Amniotic epithelial cell (primary cell): ENCODE results near the gene SFXN5.
"Not testable (repeated sequence)": the region's sequence is repeated elsewhere in the genome, so short reads cannot be mapped to it uniquely, and the experiment has no call there.

ENCODE experiments used
- DNase-seq: peaks from one replicate; pipeline ENCODE4 v3.0.0-alpha.2; 2010; ENCODE audit warnings: low read depth

SFXN5 gene

DNA sequence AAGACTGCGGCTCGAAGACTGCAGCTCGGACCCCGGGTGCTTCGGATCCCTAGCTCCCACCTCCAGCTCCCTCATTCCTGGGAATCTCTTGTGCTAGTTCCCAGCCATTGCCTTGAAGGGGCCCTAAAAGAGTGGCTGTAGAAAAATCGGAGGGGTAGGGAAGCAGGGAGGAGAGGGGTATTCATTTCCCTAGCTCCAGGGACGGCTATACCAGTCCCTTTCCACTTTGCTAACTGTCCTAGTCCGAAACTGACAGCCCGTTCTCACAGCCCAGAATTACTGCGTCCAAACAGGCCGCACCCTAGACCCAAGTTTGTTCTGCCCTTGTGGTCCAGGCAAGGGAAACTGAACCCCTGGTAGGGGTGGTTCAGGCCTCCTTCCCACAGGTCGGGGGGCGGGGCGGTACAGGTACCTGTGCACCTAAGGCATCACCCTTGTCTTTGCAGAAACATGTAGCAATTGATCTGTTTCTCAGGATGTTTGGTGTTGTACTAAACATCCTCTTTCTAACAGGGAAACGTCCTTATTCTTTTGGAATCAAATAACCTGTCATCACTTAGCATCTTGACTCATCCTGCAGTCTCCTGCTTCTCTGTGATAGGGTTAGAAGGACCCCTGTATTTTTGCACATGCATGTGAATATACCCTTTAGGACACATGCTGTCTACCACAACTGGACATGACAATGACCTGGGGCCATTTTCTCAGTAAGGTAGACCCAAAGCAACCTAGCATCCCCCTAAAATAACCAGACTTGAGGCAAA lies 150.2 kb downstream of the SFXN5 start:
- DNase-seq: no peak

DNA sequence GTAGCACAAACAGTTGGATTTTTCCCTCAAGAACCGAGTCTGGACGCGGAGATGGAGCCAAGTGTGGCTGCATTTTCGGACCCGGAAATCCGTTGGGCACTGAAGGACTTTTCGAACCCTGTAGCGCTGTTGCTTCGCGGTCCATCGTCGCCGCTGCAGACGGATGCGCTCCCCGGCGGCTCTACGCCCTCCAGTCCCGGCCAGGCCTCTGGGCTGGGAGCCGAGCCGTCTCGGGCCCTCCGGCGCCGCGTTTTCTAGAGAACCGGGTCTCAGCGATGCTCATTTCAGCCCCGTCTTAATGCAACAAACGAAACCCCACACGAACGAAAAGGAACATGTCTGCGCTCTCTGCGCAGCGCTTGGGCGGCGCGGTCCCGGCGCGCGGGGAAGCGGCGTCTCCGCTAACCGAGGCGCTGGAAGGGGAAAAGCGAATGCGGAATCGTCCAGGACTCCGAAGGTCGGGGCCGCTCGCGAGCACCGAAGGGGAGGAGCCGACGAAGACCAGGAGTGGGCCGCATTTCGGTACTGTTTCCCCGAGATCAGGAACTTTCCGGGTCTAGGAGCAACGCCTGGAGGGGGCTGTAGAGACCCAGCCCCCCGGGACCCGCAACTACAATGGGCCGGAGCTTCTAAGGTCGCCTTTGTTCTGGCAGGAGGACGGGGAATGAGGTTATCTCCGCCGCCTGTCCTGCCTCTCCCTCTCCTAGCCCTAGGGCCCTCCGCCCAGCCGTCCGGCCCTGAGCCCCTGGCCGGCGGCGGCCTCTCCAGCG lies 151.0 kb downstream of the SFXN5 start:
- no peak for DNase-seq

DNA sequence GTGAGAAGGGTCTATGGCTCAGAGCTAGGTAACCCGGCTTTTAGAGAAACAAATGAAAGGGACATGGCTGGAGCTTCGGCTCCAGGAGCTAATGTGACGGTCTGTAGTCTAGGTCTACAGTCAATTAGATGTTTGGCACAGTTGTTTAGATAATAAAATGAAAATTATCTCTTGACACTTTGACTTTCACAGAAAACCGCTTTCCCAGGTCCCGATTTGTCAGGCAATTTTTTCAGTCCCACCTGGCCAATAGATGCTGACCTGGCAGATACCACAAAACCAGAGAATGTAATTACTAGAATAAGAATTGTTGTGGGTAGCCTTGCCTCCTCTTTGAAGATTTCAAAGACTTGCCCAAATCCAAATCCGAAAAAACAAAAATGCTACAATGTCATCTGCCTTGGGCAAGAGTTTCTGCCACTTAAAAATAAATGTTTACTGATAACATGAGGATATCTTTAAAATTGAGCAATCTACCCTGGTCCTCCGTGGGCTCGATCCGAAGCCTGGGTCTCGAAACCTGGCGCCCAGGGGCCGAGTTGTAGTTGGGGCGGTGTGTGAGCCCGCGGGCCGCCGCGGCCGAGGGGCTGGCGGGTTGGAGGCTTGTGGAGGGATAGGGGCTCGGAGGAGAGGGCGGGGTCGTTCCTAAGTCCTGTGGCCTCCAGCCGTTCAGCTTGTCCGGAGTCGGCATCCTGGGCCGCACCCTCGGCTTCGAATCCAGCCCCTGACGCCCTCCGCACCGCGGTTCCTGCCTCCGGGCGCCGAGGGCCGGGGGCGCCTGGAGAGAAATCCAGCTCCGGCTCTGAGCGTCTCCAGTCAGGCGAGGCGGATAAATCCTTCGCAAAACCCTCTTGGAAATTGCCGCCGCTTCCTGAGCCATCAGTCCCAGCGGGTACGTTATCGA lies 151.8 kb downstream of the SFXN5 start:
- no peak for DNase-seq

DNA sequence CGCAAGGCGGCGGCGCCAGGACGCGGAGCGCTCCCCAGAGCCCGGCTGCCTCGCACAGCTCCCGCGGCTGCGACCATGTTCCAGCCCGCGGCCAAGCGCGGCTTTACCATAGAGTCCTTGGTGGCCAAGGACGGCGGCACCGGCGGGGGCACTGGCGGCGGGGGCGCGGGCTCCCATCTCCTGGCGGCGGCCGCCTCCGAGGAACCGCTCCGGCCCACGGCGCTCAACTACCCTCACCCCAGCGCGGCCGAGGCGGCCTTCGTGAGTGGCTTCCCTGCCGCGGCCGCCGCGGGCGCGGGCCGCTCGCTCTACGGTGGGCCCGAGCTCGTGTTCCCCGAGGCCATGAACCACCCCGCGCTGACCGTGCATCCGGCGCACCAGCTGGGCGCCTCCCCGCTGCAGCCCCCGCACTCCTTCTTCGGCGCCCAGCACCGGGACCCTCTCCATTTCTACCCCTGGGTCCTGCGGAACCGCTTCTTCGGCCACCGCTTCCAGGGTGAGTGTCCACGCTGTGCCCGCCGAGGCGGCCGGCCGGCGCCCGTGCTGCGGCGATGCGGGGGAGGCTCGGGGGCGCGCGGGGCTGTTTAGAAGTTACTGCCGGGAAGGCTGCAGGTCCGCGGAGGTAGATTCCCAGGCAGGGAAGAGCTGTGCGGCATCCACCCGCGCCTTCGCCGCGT lies 153.5 kb downstream of the SFXN5 start:
- DNase-seq: no peak

DNA sequence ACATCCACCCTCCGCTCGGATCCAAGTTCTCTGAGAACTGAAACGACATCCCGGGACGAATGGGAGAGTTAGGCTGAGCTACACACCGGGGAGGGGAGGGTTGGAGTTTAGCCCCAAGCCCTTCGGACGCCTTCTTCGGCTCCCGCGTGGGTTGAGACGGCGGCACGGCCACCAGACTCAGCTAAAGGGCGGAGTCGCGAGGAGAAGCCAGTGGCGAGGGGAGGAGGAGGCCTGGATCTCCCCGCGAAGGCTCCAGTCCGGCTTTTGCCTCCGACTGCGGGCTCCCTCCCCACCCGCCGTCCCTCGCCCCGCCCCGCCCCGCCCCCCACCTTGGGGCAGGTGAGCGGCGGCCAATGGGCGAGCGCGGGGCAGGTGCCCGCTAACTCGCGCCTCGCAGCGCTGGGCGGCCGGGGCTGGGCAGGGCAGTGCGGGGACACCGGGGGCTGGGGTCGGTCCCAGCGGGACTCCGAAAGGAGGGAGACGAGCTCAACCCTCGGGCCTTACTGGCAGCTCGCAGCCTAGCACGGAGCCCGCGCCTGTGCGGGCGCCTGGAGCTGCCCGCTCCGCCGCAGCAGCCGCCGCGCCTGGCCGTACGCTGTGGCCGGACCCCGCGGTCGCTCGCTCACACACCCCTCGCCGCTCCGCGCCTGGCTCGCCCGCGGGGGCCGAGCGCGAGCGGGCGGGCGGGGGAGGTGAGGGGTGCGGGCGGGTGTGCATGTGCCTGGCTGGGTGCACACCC lies 154.2 kb downstream of the SFXN5 start, which contains the start of gene EMX1:
EMX1 (plus strand) TSS at position 382 of the 739 bp plus-strand sequence; CDS start at position 716, 334 bp downstream.
- no peak for DNase-seq

DNA sequence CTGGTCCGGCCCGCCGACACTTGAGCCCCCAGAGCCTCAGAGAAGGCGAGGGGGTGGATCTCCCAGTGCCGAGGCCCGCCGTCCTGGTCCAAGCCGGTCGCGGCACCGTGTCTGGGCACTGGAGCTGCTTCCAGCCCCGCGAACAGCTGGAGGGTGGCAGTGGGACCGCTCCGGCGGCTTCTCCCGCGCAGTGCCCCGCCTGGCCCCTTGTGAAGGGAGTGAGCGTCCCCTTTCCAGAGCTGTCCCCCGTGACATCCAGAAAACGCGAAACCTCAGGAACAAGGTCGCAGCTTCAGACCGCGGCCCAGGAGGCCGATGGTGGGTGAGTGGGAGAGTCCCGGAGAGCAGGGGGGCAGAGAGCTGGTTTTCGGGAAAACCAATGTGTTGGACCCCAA lies 154.8 kb downstream of the SFXN5 start:
- DNase-seq: no peak

DNA sequence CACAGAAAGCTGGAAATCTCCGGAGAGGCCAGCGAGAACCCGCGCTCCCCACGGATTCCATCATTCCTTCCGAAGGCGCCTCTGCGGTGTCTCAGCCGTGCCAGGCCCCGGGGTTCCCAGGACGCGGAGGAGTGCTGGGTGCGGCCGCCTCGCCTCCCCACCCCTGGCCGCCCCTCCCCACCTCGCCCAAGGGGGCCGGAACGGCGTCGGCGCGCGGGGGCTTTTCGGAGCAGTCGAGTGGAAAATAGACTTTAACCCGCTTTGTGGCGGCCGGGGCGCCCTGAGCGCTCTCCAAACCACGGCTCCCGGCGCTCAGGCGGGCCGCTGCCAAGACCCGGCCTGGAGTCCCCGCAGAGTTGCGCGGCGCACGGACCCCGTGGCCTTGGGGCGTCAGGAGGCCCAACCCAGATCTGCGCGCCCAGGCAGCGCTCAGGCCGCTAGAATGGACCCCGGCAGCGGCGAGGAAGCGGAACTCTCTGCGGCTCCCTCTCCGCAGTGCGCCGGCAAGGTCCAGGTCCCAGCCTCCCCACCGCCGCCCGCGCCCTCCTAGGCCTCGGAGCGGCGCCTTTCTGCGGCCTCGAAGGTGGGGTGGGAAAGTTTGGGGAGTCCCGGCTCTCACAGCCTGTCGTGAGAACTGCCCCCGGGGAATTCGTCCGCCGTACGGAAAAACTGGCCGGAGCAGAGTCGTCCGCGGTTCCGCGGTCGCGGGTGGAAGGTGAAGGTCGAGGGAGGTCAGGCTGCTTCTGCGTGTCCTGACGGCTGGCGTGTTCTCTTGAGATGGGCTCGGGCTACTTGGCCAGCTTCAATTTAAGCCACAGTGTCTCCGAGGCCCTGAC lies 155.4 kb downstream of the SFXN5 start:
- DNase-seq: no peak

DNA sequence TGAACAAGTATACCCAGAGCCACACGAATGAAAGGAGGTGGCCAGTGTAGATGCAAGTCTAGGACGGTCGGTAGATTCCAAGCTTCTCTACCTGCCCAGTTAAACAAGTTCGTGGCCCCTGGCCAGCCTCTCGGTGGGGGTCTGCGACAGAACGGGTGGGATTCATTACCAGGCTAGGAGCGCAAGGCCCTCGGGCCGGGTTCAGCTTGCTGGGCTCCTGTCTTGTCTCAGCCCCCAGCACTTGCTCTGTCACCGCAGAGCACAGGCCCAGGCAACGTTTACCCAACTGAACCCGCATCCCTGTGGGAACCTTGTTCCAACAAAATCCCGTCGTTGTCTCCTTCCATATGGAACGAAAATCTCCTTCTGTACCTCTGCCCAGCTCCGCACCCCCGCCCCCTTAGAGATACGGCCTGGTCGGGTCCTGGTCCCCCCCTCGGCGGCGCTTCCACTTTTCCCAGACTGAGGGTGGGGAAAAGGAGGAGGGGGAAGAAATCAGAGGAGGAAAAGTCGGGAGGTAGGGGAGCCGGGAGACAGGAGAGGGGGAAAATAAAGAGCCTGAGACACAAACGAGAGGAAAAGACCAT lies 156.1 kb downstream of the SFXN5 start:
- DNase-seq: no peak

DNA sequence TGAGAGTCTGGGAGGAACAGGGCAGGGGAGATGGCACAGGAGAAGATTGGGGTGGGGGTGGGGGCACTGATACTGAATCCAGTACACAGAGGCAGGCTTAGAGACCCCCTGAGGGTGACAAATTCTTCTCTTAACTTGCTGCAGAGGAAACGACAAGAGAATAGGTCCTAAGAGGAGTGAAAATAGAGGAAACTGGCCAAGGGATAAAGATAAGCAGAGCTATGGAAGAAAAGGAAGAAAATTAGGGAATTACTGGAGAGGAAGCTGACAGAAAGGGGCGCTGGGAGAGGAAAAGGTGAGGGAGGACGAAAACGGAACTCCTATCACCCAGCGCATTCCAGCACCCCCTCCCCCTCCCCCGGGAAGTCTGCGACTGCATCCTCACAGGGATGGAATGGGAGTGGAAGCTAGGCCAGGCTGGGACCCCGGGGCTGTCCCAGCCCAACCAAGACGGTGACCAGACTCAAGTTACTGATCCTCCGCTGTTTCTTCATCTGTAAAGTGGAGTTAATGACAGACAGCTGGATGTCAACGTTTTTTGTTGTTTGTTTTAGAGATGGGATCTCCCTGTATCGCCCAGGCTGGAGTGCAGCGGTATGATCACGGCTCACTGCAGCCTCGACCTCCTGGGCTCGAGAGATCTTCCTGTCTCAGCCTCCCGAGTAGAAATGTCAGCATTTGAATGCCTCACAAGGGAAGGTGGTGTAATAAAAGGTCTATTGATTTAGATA lies 156.8 kb downstream of the SFXN5 start:
- no peak for DNase-seq

DNA sequence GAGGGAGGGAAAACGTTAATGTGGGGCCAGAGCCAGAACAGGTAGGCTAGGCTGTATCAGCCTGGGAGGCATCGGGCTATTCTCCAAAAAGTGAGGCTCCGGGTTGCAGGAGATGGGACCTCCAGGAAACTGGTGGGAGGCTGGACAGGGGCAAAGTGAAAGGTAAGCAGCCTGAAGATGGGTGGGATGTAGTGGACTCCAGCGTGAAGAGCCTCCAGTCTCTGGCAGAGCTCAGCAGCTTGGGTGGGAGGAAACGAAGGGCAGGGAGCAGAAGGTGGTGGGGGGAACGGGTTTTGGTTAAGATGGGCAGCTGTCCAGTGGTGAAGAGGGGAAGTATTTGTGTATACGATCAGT lies 157.3 kb downstream of the SFXN5 start:
- no peak for DNase-seq

DNA sequence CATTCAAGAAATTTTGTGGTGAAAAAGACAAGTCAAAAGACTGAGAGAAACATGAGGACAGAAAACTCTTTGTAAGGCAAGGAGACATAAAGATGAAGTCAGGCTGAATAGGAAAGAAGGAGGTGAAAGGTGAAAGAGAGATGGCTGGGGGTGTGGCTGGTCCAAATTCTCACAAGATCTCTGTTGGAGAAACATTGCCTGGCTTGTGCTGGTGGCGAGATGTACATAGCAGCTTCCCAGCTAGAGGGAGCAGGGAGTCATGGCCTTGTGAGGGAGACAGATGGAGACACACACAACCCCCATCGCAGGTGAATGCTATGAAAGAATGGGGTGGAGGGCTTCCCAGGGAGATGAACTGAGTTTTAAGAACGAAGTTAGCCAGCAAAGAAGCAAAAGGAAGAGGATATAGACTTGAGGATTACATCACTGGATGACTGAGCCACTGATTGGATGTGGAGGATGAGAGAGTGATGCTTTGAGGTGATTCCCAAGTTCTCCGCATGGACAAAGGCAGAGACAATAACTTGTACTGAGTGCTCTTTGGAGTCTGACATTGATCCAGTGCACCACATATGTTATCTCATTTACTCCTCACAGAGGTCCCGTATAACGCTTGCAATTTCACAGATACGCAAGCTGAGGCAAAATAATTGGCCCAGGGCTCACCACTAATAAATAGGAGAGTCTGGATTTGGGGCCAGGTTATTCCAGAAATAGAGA lies 157.9 kb downstream of the SFXN5 start:
- no peak for DNase-seq

DNA sequence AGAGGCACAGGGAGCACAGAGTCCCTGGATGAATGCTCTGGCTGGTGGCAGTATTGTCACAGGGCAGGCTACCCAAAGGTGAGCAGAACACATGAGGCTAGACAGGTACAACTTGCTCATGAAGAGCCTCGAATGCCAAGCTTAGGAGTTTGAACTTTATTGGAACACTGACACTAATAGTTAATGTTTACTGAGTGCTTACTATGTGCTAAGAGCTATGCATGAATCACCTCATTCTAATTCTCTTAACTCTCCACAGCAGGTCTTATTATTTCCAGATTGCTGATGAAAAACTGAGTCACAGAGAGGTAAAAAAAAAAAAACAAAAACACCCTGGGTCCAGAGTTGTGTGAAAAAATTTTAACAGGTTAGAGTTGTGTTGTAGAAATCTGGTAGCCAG lies 160.3 kb downstream of the SFXN5 start:
- no peak for DNase-seq

DNA sequence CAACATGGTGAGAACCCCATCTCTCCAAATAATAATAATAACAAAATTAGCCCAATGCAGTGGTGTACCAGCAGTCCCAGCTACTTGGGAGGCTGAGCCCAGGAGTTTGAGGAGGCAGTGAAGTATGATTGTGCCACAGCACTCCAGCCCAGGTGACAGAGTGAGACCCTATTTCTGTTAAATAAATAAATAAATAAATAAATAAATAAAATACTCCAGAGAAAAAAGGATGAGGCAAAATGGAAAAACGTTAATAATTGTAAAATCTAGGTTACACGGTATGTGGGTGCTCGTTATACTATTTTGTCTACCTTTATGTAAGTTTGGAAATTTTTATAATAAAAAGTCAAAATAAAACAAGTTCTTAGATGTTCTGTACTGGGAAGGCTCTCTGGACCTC lies 162.8 kb downstream of the SFXN5 start:
- DNase-seq: no peak

DNA sequence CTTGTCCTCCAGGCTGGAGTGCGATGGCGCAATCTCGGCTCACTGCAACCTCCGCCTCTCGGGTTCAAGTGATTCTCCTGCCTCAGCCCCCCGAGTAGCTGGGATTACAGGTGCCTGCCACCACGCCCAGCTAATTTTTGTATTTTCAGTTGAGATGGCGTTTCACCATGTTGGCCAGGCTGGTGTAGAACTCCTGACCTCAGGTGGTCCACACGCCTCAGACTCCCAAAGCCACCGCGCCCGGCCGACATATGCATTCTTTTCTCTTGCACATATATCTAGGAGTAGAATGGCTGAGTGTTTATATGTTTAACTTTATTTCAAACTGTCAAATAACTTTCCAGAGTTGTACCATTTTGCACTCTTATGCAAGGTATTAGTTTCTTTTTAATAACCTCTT lies 164.1 kb downstream of the SFXN5 start:
- not testable (repeated sequence) for DNase-seq

DNA sequence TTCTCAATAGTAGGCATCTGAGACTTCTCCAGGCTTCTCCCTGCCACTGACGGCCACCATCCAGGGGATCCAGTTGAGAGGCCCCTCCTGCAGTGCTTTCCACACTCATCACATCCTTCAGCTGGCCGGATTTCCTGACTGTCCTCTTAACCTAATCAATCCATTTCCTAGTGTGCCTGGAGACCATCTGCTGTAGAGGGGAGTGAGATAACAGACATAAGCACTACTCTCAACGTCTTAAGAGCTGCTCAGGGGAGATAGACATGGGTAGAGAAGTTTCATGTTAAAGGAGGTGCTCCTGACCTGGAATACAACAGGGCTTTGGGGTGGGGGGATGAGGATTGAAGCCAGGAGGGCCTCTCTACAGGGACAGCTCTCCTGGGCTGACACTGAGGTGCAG lies 170.1 kb downstream of the SFXN5 start:
- no peak for DNase-seq

DNA sequence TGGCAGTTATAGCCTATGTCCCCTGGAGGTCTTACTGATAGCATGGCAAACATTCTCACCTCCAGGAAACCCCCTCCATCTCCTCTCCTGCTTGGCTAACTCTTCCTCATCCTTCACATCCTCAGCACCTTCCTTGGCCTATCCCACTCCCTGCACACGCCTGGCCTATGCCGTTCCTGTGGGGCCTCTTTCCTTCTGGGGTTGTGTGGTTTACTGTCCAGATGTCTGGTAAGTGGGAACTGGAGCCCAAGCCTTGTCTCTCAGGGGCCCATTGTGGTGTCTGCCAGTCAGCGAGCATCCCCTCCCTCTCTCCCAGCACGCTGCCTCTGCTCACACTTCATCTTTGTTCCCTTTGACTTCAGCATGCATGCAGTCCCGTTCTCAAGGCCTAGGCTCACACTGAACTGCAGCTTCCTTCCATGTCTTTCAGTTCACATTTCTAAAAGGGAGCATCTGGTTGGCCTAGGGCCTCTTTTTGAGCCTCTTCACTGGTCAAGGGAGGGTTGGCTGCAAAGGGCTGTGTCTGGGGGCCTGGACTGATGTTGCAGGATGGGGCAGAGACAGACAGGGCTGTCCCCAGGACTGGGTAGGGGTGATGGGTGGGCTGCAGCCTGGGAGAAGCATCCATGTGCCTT lies 171.2 kb downstream of the SFXN5 start:
- DNase-seq: no peak

DNA sequence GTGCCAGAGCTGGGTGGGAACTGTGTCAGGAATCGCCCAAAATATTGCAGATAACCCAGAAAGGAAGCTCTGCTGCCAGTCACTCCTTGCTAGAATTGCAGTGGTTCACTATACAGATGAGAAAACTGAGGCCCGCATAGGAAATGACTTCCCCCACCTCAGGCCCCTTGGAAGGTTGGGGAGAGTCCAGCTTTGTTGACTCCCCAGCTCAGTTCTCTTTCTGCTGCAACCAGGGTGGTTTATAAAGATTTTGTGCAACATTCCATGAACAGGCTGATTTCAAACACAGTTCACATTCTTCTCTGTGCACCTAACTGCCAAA lies 173.0 kb downstream of the SFXN5 start:
- no peak for DNase-seq
